ENCODE results near the gene B4GALNT1. TPM values are rescaled to one million over a fixed set of nuclear protein-coding genes. Genes with fewer than 3 reads are reported as not detected.

Gene B4GALNT1
- total and polyA plus RNA-seq, 2 donors (not counting 1 experiment from before 2014, with no cell fraction given): 1.3 to 2.3 TPM

- Histone ChIP-seq H3K9ac (ENCODE audit: insufficient read depth, low read length) (no peak overlapping the region), H3K36me3 (ENCODE audit: control insufficient read depth, insufficient read depth, low read length) (peaks cover 2% of the 10 kb centered on the region), H3K27ac (ENCODE audit: insufficient read depth, low read length) (no peak overlapping the region), H3K4me2 (ENCODE audit: extremely low read depth, insufficient read depth, low read length) (no peak overlapping the region), H2AFZ (ENCODE audit: low read length) (no peak overlapping the region), H3K4me3 (replicated peaks in 1 of 4; ENCODE audit: control extremely low read depth in 1 of 4, insufficient read depth in 1 of 4, low read depth in 3 of 4, low read length in 4 of 4) (no peak overlapping the region), H3K9me3 (ENCODE audit: control insufficient read depth, insufficient read depth, low read depth, low read length) (no peaks in the 10 kb centered on the region), H3K79me2 (ENCODE audit: control insufficient read depth, insufficient read depth, low read length) (no peaks in the 10 kb centered on the region), H3K27me3 (ENCODE audit: control insufficient read depth, insufficient read depth, low read length) (no peaks in the 10 kb centered on the region), H3K4me1 (ENCODE audit: control insufficient read depth, extremely low read depth, insufficient read depth, low read length) (peaks cover 13% of the 10 kb centered on the region), H4K20me1 (ENCODE audit: control insufficient read depth, extremely low read depth, insufficient read depth, low read length) (no peaks in the 10 kb centered on the region)
- TF ChIP-seq EZH2 (IDR thresholded peaks at IDR 0.05; ENCODE audit: low read length, missing control alignments): no peak
- TF ChIP-seq, protein P1, sequence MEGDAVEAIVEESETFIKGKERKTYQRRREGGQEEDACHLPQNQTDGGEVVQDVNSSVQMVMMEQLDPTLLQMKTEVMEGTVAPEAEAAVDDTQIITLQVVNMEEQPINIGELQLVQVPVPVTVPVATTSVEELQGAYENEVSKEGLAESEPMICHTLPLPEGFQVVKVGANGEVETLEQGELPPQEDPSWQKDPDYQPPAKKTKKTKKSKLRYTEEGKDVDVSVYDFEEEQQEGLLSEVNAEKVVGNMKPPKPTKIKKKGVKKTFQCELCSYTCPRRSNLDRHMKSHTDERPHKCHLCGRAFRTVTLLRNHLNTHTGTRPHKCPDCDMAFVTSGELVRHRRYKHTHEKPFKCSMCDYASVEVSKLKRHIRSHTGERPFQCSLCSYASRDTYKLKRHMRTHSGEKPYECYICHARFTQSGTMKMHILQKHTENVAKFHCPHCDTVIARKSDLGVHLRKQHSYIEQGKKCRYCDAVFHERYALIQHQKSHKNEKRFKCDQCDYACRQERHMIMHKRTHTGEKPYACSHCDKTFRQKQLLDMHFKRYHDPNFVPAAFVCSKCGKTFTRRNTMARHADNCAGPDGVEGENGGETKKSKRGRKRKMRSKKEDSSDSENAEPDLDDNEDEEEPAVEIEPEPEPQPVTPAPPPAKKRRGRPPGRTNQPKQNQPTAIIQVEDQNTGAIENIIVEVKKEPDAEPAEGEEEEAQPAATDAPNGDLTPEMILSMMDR (conservative IDR thresholded peaks at IDR 0.05 in 1 of 2, IDR thresholded peaks at IDR 0.05 in 1 of 2; ENCODE audit: low read depth in 1 of 2, low read length in 2 of 2): no peak
- no peak for DNase-seq (ENCODE audit: low read depth in 2 of 2)
Observed at GRCh38 chr12:57607958-57608663, 24.9 kb downstream of the B4GALNT1 start.

DNA sequence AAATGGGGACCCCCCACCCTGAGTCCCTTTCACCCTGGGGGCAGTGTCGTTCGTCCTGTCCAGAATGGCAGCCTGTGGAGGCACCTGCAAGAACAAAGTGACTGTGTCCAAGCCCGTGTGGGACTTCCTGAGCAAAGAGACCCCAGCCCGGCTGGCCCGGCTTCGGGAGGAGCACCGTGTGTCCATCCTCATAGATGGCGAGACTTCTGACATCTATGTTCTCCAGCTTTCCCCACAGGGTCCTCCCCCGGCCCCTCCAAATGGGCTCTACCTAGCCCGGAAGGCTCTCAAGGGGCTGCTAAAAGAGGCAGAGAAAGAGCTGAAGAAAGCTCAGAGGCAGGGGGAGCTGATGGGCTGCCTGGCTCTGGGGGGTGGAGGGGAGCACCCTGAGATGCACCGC is 26.2 kb downstream of the B4GALNT1 start:
- H3K79me2 ChIP-seq (ENCODE audit: control insufficient read depth, insufficient read depth, low read length): no peaks in the 10 kb centered on the region
- no peaks in the 10 kb centered on the region for H4K20me1 ChIP-seq (ENCODE audit: control insufficient read depth, extremely low read depth, insufficient read depth, low read length)
- no peaks in the 10 kb centered on the region for H3K9me3 ChIP-seq (ENCODE audit: control insufficient read depth, insufficient read depth, low read depth, low read length)
- TF ChIP-seq EZH2 (IDR thresholded peaks at IDR 0.05; ENCODE audit: low read length, missing control alignments): no peak
- TF ChIP-seq, protein P1 (conservative IDR thresholded peaks at IDR 0.05 in 1 of 2, IDR thresholded peaks at IDR 0.05 in 1 of 2; ENCODE audit: low read depth in 1 of 2, low read length in 2 of 2): no peak
- H3K4me1 ChIP-seq (ENCODE audit: control insufficient read depth, extremely low read depth, insufficient read depth, low read length): peaks cover 13% of the 10 kb centered on the region
- H3K27me3 ChIP-seq (ENCODE audit: control insufficient read depth, insufficient read depth, low read length): no peaks in the 10 kb centered on the region
- no peak overlapping the region for H3K4me3 ChIP-seq (replicated peaks in 1 of 4; ENCODE audit: control extremely low read depth in 1 of 4, insufficient read depth in 1 of 4, low read depth in 3 of 4, low read length in 4 of 4)
- H3K36me3 ChIP-seq (ENCODE audit: control insufficient read depth, insufficient read depth, low read length): peaks cover 2% of the 10 kb centered on the region
- H3K4me2 ChIP-seq (ENCODE audit: extremely low read depth, insufficient read depth, low read length): no peak overlapping the region
- DNase-seq (ENCODE audit: low read depth in 2 of 2): no peak
- no peak overlapping the region for H2AFZ ChIP-seq (ENCODE audit: low read length)
- no peak overlapping the region for H3K27ac ChIP-seq (ENCODE audit: insufficient read depth, low read length)
- no peak overlapping the region for H3K9ac ChIP-seq (ENCODE audit: insufficient read depth, low read length)

- peaks cover 13% of the 10 kb centered on the region for H3K4me1 ChIP-seq (ENCODE audit: control insufficient read depth, extremely low read depth, insufficient read depth, low read length)
- H3K4me2 ChIP-seq (ENCODE audit: extremely low read depth, insufficient read depth, low read length): no peak overlapping the region
- no peak overlapping the region for H3K27ac ChIP-seq (ENCODE audit: insufficient read depth, low read length)
- no peak overlapping the region for H2AFZ ChIP-seq (ENCODE audit: low read length)
- no peak for DNase-seq (ENCODE audit: low read depth in 2 of 2)
- no peaks in the 10 kb centered on the region for H3K27me3 ChIP-seq (ENCODE audit: control insufficient read depth, insufficient read depth, low read length)
- TF ChIP-seq EZH2 (IDR thresholded peaks at IDR 0.05; ENCODE audit: low read length, missing control alignments): no peak
- TF ChIP-seq, protein P1 (conservative IDR thresholded peaks at IDR 0.05 in 1 of 2, IDR thresholded peaks at IDR 0.05 in 1 of 2; ENCODE audit: low read depth in 1 of 2, low read length in 2 of 2): no peak
- no peak overlapping the region for H3K4me3 ChIP-seq (replicated peaks in 1 of 4; ENCODE audit: control extremely low read depth in 1 of 4, insufficient read depth in 1 of 4, low read depth in 3 of 4, low read length in 4 of 4)
- no peak overlapping the region for H3K9ac ChIP-seq (ENCODE audit: insufficient read depth, low read length)
- peaks cover 2% of the 10 kb centered on the region for H3K36me3 ChIP-seq (ENCODE audit: control insufficient read depth, insufficient read depth, low read length)
- no peaks in the 10 kb centered on the region for H4K20me1 ChIP-seq (ENCODE audit: control insufficient read depth, extremely low read depth, insufficient read depth, low read length)
- H3K9me3 ChIP-seq (ENCODE audit: control insufficient read depth, insufficient read depth, low read depth, low read length): no peaks in the 10 kb centered on the region
- no peaks in the 10 kb centered on the region for H3K79me2 ChIP-seq (ENCODE audit: control insufficient read depth, insufficient read depth, low read length)
Observed at GRCh38 chr12:57606399-57606798, 26.6 kb downstream of the B4GALNT1 start.

All from fibroblast of lung (primary cell).